Lung (tissue), 12 donors: ENCODE data around the gene DNAJC3. TPM values are rescaled to one million over a fixed set of nuclear protein-coding genes. Genes with fewer than 3 reads are reported as not detected.
"Not testable (repeated sequence)": the region's sequence is repeated elsewhere in the genome, so short reads cannot be mapped to it uniquely, and the experiment has no call there.

Experiments used
- ATAC-seq: fragments of 200-7000 bp; cut with Tn5 transposase; one replicate; pipeline ENCODE4 v1.9.1; 2020; ENCODE audit warnings: moderate number of reproducible peaks; ENCODE audit not compliant: insufficient read depth, low FRiP score
- DNase-seq, 3 donors: peaks; one replicate each; pipeline ENCODE4 v3.0.0-alpha.2; 2013 to 2017
- H3K27ac ChIP-seq, 2 donors: one replicate each; pipeline ENCODE4 v1.5.1; 2013; ENCODE audit warnings: mild to moderate bottlenecking in 2 of 2, moderate library complexity in 2 of 2, control low read depth in 1 of 2, inconsistent platforms in 1 of 2, low read depth in 1 of 2, low read length in 1 of 2
- H3K27me3 ChIP-seq, 3 donors: one replicate each; pipeline ENCODE4 v1.5.1; 2013; ENCODE audit warnings: low read length in 2 of 3; ENCODE audit not compliant: control insufficient read depth in 3 of 3, insufficient read depth in 3 of 3
- H3K36me3 ChIP-seq, 4 donors: one replicate each; pipeline ENCODE4 v1.5.1; 2013; ENCODE audit warnings: low read length in 4 of 4, mild to moderate bottlenecking in 1 of 4, moderate library complexity in 1 of 4; ENCODE audit not compliant: control insufficient read depth in 4 of 4, insufficient read depth in 4 of 4
- H3K4me1 ChIP-seq, 5 donors: one replicate each; pipeline ENCODE4 v1.5.1; 2013; ENCODE audit warnings: low read length in 5 of 5, mild to moderate bottlenecking in 2 of 5, moderate library complexity in 1 of 5; ENCODE audit not compliant: control insufficient read depth in 5 of 5, insufficient read depth in 5 of 5
- H3K4me3 ChIP-seq: one replicate; pipeline ENCODE4 v1.5.1; 2013; ENCODE audit warnings: mild to moderate bottlenecking, control low read depth, moderate library complexity
- H3K9ac ChIP-seq, 2 donors: one replicate each; pipeline ENCODE4 v1.5.1; 2013; ENCODE audit warnings: low read length in 2 of 2, control low read depth in 1 of 2; ENCODE audit not compliant: insufficient read depth in 1 of 2
- H3K9me3 ChIP-seq, 4 donors: one replicate each; pipeline ENCODE4 v1.5.1; 2013; ENCODE audit warnings: low read length in 3 of 4, mild to moderate bottlenecking in 1 of 4, moderate library complexity in 1 of 4; ENCODE audit not compliant: control insufficient read depth in 4 of 4, insufficient read depth in 3 of 4
- WGBS, 2 donors: extraction: QIAGEN DNeasy Blood & Tissue Kit; methylation state at CpG; one replicate each; pipeline ENCODE4 v1.1.7; 2013; 5-methylcytosine and 5-hydroxymethylcytosine counted together
- polyA plus RNA-seq, 2 donors: library from polyadenylated mRNA; stranded (reverse); fragments of 200-250 nt; gene quantifications; one replicate each; pipeline ENCODE4 v1.2.1, GENCODE V29; 2013
- total RNA-seq, 2 donors: library from RNA; depleted of rRNA in 1 of 2; stranded (reverse); fragments of >200 nt in 1 of 2; gene quantifications; one replicate each; pipeline ENCODE4 v1.2.1, GENCODE V29; 2014 to 2021
- TF ChIP-seq, protein P1 (sequence below): IDR thresholded peaks from 2 replicates; pipeline ENCODE4 v1.5.1; 2012; ENCODE audit warnings: mild to moderate bottlenecking; ENCODE audit errors: control extremely low read depth, extremely low read depth
- donor health status: control.
- donor health status: control.
- donor health status: Bipolar disorder and iron deficiency.
- donor health status: healthy.
- donor health status: DM: yes; HTN: yes; CAD: no.

The DNAJC3 gene
- total and polyA plus RNA-seq, 4 donors, result 15.2 to 61.8 (median 38.5) TPM

DNA sequence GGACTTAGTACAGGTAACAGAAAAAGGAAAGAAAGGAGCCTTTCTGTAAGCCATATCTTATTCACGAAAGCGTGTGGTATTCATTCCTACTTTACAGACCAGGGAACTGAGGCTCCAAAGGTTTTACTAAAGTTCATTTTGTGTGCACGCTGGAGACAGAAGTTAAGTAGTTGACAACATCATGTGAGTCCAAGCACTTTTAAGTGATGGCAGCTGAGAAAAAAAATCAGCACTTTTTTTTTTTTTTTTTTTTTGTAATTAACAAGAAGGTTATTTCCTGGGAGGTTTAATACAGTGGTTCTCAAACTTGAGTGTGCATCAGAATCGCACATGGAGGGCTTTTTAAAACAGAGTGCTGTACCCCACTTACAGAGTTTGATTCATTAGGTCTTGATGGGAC, 2.0 kb downstream of the DNAJC3 start:
- ATAC-seq, result no peak
- Histone ChIP-seq H3K4me3 (no peak overlapping the region), H3K4me1 (peaks cover 2 to 35% (median 4%) of the 10 kb centered on the region in 5 donors), H3K36me3 (no peaks in the 10 kb centered on the region), H3K9ac (no peak overlapping the region), H3K9me3 (no peaks in the 10 kb centered on the region), H3K27ac (no peak overlapping the region), H3K27me3 (no peaks in the 10 kb centered on the region)
- TF ChIP-seq, protein P1, sequence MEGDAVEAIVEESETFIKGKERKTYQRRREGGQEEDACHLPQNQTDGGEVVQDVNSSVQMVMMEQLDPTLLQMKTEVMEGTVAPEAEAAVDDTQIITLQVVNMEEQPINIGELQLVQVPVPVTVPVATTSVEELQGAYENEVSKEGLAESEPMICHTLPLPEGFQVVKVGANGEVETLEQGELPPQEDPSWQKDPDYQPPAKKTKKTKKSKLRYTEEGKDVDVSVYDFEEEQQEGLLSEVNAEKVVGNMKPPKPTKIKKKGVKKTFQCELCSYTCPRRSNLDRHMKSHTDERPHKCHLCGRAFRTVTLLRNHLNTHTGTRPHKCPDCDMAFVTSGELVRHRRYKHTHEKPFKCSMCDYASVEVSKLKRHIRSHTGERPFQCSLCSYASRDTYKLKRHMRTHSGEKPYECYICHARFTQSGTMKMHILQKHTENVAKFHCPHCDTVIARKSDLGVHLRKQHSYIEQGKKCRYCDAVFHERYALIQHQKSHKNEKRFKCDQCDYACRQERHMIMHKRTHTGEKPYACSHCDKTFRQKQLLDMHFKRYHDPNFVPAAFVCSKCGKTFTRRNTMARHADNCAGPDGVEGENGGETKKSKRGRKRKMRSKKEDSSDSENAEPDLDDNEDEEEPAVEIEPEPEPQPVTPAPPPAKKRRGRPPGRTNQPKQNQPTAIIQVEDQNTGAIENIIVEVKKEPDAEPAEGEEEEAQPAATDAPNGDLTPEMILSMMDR, result no peak
- DNase-seq, result no peak
- 75 to 77% methylated on average over 4 of the region's 4 CpGs for WGBS, 2 donors

DNA sequence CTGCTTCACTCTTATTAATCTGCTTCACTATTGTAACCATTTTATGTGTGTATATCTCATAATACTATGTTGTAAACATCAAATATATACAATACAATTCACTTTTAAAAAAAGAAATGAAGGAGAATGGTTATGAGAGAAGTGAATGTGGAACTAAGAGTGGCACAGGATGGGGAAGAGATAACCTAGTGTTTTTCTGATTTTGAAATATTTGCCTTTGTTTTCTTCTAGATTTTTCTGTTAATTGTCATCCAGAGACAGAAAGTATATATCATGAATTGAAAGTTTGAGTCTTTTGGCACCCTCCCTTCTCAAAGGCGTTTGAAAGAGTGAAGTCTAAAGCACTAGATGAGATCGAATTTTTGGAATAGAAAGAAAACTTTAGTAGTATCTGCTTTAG, 2.8 kb downstream of the DNAJC3 start:
- ATAC-seq, result no peak
- Histone ChIP-seq H3K27ac (no peak overlapping the region), H3K9ac (no peak overlapping the region), H3K36me3 (no peaks in the 10 kb centered on the region), H3K9me3 (no peaks in the 10 kb centered on the region), H3K4me1 (peaks cover 3 to 35% (median 4%) of the 10 kb centered on the region in 5 donors), H3K4me3 (no peak overlapping the region), H3K27me3 (no peaks in the 10 kb centered on the region)
- TF ChIP-seq, protein P1, result no peak
- WGBS, 2 donors, result 46 to 62% methylated on average over 2 of the region's 2 CpGs
- DNase-seq, result no peak

GRCh38 chr13:95684418-95684817, 7.5 kb downstream of the DNAJC3 start:
- Histone ChIP-seq H3K9ac (no peak overlapping the region), H3K36me3 (no peaks in the 10 kb centered on the region), H3K4me3 (no peak overlapping the region), H3K27ac (peak overlapping the region in 1 of 2 donors; percentile 20), H3K4me1 (peaks cover 0 to 8% (median 6%) of the 10 kb centered on the region in 5 donors), H3K9me3 (peaks cover 0 to 4% (median 0%) of the 10 kb centered on the region in 4 donors), H3K27me3 (no peaks in the 10 kb centered on the region)
- WGBS, 2 donors, result 86 to 95% methylated on average over 2 of the region's 2 CpGs
- DNase-seq (no peak), ATAC-seq (no peak)
- TF ChIP-seq, protein P1, result no peak

DNA sequence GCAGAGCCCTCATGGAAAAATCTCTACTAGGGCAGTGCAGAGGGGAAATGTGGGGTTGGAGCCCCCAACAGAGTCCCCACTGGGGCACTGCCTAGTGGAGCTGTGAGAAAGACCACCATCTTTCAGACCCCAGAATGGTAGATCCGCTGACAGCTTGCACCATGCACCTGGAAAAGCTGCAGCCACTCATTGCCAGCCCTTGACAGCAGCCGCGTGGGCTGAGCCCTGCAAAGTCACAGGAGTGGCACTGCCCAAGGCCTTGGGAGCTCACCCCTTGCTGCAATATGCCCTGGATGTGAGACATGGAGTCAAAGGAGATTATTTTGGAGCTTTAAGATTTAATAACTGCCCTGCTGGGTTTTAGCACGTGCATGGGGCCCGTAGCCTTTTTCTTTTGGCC, 8.0 kb downstream of the DNAJC3 start:
- not testable (repeated sequence) for DNase-seq, H3K36me3 ChIP-seq, H3K9ac ChIP-seq, H3K9me3 ChIP-seq, H3K4me3 ChIP-seq, H3K4me1 ChIP-seq, H3K27ac ChIP-seq, H3K27me3 ChIP-seq, ATAC-seq
- 98 to 99% methylated on average over 5 of the region's 5 CpGs for WGBS, 2 donors
